Gastroesophageal sphincter (tissue), 4 donors: ENCODE results near the gene TNP2. TPM values are rescaled to one million over a fixed set of nuclear protein-coding genes. Genes with fewer than 3 reads are reported as not detected.
A peak's percentile ranks its signal among the peaks of the same experiment; 100 is the strongest.

Experiments used
- ATAC-seq: fragments of 150-250 bp; one replicate; pipeline ENCODE4 v1.9.1; 2016; ENCODE audit warnings: mild to moderate bottlenecking, moderate library complexity
- H3K27ac ChIP-seq, 4 donors: fragments of 200-600 bp; sonication (generic) in 3 of 4; 1 replicate in 3 of 4; 2 replicates in 1 of 4; pipeline ENCODE4 v1.5.1; 2016 to 2019
- H3K27me3 ChIP-seq: fragments of 200-600 bp; sonication (generic); one replicate; pipeline ENCODE4 v1.5.1; 2019
- H3K36me3 ChIP-seq, 2 donors: fragments of 200-600 bp; sonication (generic); one replicate each; pipeline ENCODE4 v1.5.1; 2019; ENCODE audit warnings: control low read depth in 1 of 2
- H3K4me1 ChIP-seq, 3 donors: fragments of 200-600 bp; sonication (generic); 1 replicate in 2 of 3; 2 replicates in 1 of 3; pipeline ENCODE4 v1.5.1; 2016 to 2019; ENCODE audit warnings: control low read depth in 2 of 3
- H3K4me3 ChIP-seq, 2 donors: fragments of 200-600 bp; sonication (generic); one replicate each; pipeline ENCODE4 v1.5.1; 2019; ENCODE audit warnings: mild to moderate bottlenecking in 1 of 2, moderate library complexity in 1 of 2
- H3K9me3 ChIP-seq, 3 donors: fragments of 200-600 bp; sonication (generic); one replicate each; pipeline ENCODE4 v1.5.1; 2017 to 2019; ENCODE audit warnings: control low read depth in 2 of 3
- CTCF ChIP-seq, 4 experiments: fragments of 200-600 bp in 2 of 4; fragments of 450-650 bp in 2 of 4; sonication (generic) in 1 of 4; IDR thresholded peaks; one replicate each; pipeline ENCODE4 v1.5.1; 2017 to 2019; ENCODE audit warnings: antibody characterized with exemption in 4 of 4, mild to moderate bottlenecking in 2 of 4, moderate library complexity in 2 of 4
- EP300 ChIP-seq: sonication (generic); formaldehyde crosslinking; IDR thresholded peaks from one replicate; pipeline ENCODE4 v1.6.1; 2017; ENCODE audit warnings: antibody characterized with exemption, mild to moderate bottlenecking
- POLR2A ChIP-seq, 2 donors: fragments of 450-650 bp; IDR thresholded peaks; one replicate each; pipeline ENCODE4 v1.6.1; 2017; ENCODE audit warnings: antibody characterized with exemption in 2 of 2, mild to moderate bottlenecking in 2 of 2, moderate library complexity in 1 of 2
- POLR2AphosphoS5 ChIP-seq: sonication (generic); formaldehyde crosslinking; IDR thresholded peaks from one replicate; pipeline ENCODE4 v1.6.1; 2017; ENCODE audit warnings: antibody characterized with exemption
- WGBS, 2 donors: methylation state at CpG; one replicate each; pipeline ENCODE4 v1.1.5; 2018; ENCODE audit warnings: low coverage in 1 of 2; 5-methylcytosine and 5-hydroxymethylcytosine counted together
- total RNA-seq, 4 donors: library from RNA; depleted of rRNA; stranded (reverse); fragments of >200 nt; gene quantifications; one replicate each; pipeline ENCODE4 v1.1.0, GENCODE V29; 2016

TNP2 gene
- total RNA-seq, 4 donors from 2014 or later, result not detected

GRCh38 chr16:11232302-11232851, 36.7 kb downstream of the TNP2 start:
- 75 to 100% methylated on average over 1 of the region's 3 CpGs for WGBS, 2 donors
- TF ChIP-seq EP300 (no peak), POLR2AphosphoS5 (no peak), CTCF (IDR thresholded peaks at IDR 0.05) (no peak), POLR2A (IDR thresholded peaks at IDR 0.05) (peak in 1 of 2 donors; percentile 1)
- Histone ChIP-seq H3K4me1 (peaks cover 0 to 9% (median 0%) of the 10 kb centered on the region in 3 donors), H3K4me3 (no peak overlapping the region), H3K36me3 (no peaks in the 10 kb centered on the region), H3K27ac (peak overlapping the region in 1 of 4 donors; percentile 48), H3K9me3 (no peaks in the 10 kb centered on the region), H3K27me3 (no peaks in the 10 kb centered on the region)
- ATAC-seq, result no peak

DNA sequence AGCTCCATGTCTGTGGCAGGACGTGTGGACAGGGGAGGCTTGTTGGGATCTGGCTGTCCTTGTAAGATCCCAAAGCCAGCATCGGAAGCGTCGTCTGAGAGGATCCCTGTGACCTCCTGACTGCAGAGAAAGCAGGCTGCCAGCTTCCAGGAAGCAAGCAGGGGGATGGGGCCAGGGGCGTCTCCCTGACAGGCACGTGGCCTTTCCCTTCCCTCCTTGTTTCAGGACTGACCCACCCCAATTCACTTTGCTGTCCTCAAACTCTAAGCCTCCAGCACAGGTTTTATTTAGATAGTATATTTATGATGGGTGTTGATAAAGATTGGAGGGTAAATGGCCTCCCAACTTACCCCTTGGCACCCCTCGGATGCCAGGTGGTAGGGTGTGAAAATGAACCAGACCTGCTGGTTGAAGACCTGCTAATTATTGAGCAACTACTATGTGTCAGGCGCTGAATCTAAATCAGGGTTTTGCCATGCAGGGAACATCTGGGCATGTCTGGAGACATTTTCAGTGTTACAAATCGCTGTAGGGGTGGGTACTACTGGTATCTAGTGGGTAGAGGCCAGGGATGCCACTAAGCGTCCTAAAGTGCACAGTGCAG, 37.7 kb downstream of the TNP2 start:
- Histone ChIP-seq H3K27ac (no peak overlapping the region), H3K4me1 (peaks cover 0 to 9% (median 0%) of the 10 kb centered on the region in 3 donors), H3K36me3 (no peaks in the 10 kb centered on the region), H3K27me3 (no peaks in the 10 kb centered on the region), H3K9me3 (no peaks in the 10 kb centered on the region), H3K4me3 (no peak overlapping the region)
- ATAC-seq, result no peak
- TF ChIP-seq POLR2A (IDR thresholded peaks at IDR 0.05), result no peak
- TF ChIP-seq POLR2AphosphoS5, result no peak
- no peak for TF ChIP-seq EP300
- TF ChIP-seq CTCF (IDR thresholded peaks at IDR 0.05), result no peak
- WGBS, 2 donors, result 55 to 69% methylated on average over 2 to 9 of the region's 10 CpGs

DNA sequence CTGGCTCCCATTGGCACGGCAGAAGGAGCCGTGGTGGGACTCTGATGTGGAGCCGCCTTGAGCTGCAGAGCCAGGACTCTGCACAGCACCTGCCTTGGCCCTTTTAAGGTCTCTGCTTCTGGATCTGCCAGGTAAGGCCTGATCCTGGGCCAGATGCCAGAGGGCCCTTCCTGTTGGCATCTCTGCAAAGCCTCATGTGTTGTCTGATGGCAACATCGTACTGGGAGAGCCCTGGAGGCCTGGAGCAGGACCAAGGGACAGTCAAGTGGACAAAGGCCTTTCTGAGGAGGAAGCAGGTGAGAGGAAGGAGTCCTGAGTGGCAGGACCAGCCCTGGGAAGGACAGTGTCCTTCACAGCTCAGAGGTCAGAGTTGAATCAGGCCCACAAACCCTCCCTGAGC, 39.2 kb downstream of the TNP2 start:
- no peaks in the 10 kb centered on the region for H3K9me3 ChIP-seq
- no peaks in the 10 kb centered on the region for H3K36me3 ChIP-seq
- no peak overlapping the region for H3K4me3 ChIP-seq
- WGBS, 2 donors, result 96% methylated on average over 3 of the region's 4 CpGs; no CpG with 5 or more reads in 1 of the 2 donors
- TF ChIP-seq POLR2A (IDR thresholded peaks at IDR 0.05), result no peak
- H3K4me1 ChIP-seq, result peaks cover 0 to 12% (median 0%) of the 10 kb centered on the region in 3 donors
- no peak overlapping the region for H3K27ac ChIP-seq
- H3K27me3 ChIP-seq, result no peaks in the 10 kb centered on the region
- ATAC-seq, result no peak

- Histone ChIP-seq H3K4me3 (no peak overlapping the region), H3K4me1 (peaks cover 0 to 17% (median 0%) of the 10 kb centered on the region in 3 donors), H3K27me3 (no peaks in the 10 kb centered on the region), H3K9me3 (no peaks in the 10 kb centered on the region), H3K27ac (no peak overlapping the region), H3K36me3 (no peaks in the 10 kb centered on the region)
- ATAC-seq, result no peak
- TF ChIP-seq POLR2AphosphoS5 (no peak), POLR2A (IDR thresholded peaks at IDR 0.05) (no peak), CTCF (IDR thresholded peaks at IDR 0.05) (no peak)
- WGBS, 2 donors, result 64% methylated on average over 3 of the region's 5 CpGs; no CpG with 5 or more reads in 1 of the 2 donors
Observed at GRCh38 chr16:11229432-11229831, 39.7 kb downstream of the TNP2 start.

DNA sequence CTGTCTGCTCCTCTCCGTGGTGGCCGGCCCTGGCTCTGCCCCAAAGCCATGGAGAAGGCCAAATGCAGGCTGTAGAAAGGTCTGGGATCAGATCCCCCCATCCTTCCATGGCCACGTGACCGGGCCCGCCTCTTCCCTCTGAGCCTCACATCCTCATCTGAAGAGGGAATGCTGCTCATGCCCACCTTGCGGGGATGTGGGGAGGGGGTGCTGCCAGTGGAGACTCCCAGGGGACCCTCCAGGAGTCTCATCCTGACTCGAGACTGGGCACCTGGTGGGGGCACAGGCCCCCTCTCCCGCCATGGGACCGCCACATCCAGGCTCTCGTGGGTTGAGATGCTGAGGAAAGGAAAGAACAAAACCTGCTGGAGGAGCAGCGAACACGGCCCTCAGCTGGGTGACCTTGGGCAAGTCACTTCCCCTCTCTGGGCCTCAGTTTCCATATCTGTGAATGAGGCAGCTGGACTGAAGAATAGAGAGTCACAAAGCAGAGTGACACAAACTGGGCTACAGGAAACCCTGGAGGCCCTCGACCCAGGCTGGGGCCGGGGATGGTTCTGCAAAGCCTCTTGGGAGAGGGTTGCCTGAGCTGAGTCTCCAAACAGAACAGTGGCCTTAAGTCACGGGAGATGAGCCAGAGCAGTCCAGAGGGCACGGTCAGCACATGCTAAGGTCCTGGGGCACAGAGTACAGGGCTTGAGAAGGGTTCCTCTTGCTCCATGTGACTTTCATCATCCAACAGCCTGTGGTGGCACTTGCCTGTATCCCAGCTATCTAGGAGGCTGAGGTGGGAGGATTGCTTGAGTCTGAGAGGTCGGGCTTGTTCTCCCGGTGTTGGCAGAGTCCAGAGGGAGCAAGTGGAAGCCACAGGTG, 43.2 kb downstream of the TNP2 start:
- WGBS, 2 donors, result 84 to 100% methylated on average over 1 to 7 of the region's 18 CpGs
- Histone ChIP-seq H3K9me3 (no peaks in the 10 kb centered on the region), H3K27me3 (no peaks in the 10 kb centered on the region), H3K27ac (peak overlapping the region in 1 of 4 donors; percentile 54), H3K36me3 (no peaks in the 10 kb centered on the region), H3K4me1 (peaks cover 0 to 16% (median 0%) of the 10 kb centered on the region in 3 donors), H3K4me3 (no peak overlapping the region)
- no peak for ATAC-seq
- TF ChIP-seq POLR2A (IDR thresholded peaks at IDR 0.05), result no peak
- no peak for TF ChIP-seq POLR2AphosphoS5
- no peak for TF ChIP-seq EP300
- TF ChIP-seq CTCF (IDR thresholded peaks at IDR 0.05), result no peak
